Astrocyte (in vitro differentiated cells and primary cell): ENCODE results near the gene FABP3.

Source experiments
- CTCF ChIP-seq: IDR thresholded peaks from 2 replicates; pipeline ENCODE4 v1.5.1; 2011; ENCODE audit warnings: low read depth, mild to moderate bottlenecking, inconsistent platforms, low read length, moderate library complexity; ENCODE audit not compliant: insufficient read depth
- EZH2 ChIP-seq: IDR thresholded peaks from 2 replicates; pipeline ENCODE4 v1.6.1; 2012; ENCODE audit warnings: mild to moderate bottlenecking, low read length, inconsistent platforms; ENCODE audit not compliant: insufficient read depth

- TF ChIP-seq CTCF (no peak), EZH2 (no peak)
These were observed 42.1 kb upstream of the FABP3 start for GRCh38 chr1:31414980-31415370.
